Erythroblast (primary cell): Measurements from ENCODE around the gene TRIP13.

Experiments
- GATA1 ChIP-seq: IDR thresholded peaks from 2 replicates; pipeline ENCODE4 v1.6.1; 2011; ENCODE audit warnings: low read depth, mild to moderate bottlenecking, control low read depth, low read length, moderate library complexity
- POLR2A ChIP-seq: IDR thresholded peaks from 2 replicates; pipeline ENCODE4 v1.6.1; 2011; ENCODE audit warnings: mild to moderate bottlenecking, low read length

- no peak for TF ChIP-seq POLR2A
- no peak for TF ChIP-seq GATA1
Measured at GRCh38 chr5:900781-901180, 8.1 kb downstream of the TRIP13 start.
